GM18520 (cell line): ENCODE measurements around the gene PCK2.

ENCODE experiments used
- ATAC-seq: cut with Tn5 transposase; IDR thresholded peaks from one replicate; pipeline ENCODE4 v1.9.1; 2021; ENCODE audit not compliant: unreplicated experiment

Gene PCK2

GRCh38 chr14:24114532-24115421 is 20.7 kb downstream of the PCK2 start, which contains the start of the genes DCAF11 and NRL:
Gene DCAF11, plus strand, starts transcription at chr14:24114777. Its CDS starts 818 bp downstream, at chr14:24115595.
Gene NRL, minus strand, starts transcription at chr14:24114949. Its CDS starts 32,101 bp downstream, at chr14:24082848.
- peak; percentile 82 for ATAC-seq

DNA sequence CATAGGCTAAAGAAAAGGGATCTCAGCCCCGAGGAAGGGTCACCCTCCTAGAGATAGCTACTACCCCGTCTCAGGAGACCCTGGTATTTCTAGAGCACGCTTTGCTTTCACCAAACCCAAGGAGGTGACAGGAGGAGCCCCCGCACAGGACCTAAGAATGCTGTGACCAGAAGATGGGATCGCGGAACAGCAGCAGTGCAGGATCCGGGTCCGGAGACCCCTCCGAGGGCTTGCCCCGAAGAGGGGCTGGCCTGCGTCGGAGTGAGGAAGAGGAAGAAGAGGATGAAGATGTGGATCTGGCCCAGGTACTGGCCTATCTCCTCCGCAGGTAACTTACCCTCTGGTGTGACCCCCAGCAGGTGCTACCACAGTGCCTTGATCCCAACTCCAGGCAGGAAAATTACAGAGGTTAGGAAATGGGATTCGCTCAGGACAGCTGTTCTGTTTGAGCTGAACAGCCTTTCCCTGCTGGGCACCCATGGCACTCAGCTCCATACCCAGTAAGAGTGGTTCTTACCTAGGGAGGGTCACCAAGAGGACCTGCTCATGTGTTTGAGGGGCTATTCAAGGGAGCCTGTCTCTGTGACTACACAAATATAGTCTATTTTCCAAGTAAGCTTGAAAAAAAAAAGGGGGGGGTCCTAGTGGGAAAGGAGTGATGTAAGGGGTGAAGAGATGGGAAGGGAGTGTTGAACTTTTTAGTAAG is 21.5 kb downstream of the PCK2 start:
- no peak for ATAC-seq

DNA sequence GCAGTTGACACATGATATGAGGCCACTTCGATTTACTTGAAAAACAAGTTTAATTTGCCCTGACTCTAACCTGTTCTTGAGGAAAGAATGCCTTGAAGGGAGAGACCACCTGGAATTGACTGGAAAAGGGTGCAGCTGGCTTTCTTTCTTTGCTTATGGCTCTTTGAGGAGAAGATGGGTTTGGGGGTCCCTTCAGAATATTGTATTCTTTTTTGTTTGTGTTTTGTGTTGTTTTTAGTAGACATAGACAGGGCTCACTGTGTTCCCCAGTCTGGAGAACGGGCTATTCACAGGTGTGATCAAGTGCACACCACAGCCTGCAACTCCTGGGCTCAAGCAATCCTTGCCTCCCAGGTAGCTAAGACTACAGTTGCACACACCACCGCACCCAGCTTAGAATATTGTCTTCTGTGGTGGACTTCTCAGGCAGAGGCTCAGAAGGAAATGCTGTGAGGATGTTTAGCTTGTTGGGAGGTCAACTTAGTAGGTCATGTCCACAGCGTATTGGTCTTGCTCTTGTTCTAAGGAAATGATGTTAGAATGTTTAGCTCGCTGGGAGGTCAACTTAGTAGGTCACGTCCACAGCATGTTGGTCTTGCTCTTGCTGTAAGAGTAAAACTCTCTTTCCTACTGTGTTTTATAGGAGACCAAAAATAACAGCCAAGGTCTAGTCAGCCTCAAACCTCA is 22.2 kb downstream of the PCK2 start:
- ATAC-seq, result no peak

- ATAC-seq, result no peak
Measured at GRCh38 chr14:24117179-24117578, 23.1 kb downstream of the PCK2 start.

GRCh38 chr14:24119691-24120090 is 25.6 kb downstream of the PCK2 start:
- ATAC-seq, result no peak

- ATAC-seq, result no peak
Measured at GRCh38 chr14:24121210-24121609, 27.1 kb downstream of the PCK2 start.

- no peak for ATAC-seq
Measured at GRCh38 chr14:24122416-24122815, 28.3 kb downstream of the PCK2 start.

DNA sequence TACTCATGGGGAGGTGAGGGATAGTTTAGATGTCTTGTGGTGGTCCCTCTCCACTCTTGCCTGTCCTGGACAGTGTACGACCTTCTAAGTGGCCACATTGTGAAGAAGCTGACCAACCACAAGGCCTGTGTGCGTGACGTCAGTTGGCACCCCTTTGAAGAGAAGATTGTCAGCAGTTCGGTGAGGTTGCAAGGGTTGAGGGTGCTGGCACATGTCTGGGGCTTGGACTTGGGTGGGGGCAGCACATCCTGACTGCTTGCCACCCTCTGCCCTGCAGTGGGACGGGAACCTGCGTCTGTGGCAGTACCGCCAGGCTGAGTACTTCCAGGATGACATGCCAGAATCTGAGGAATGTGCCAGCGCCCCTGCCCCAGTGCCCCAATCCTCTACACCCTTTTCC is 28.8 kb downstream of the PCK2 start:
- ATAC-seq, result no peak

DNA sequence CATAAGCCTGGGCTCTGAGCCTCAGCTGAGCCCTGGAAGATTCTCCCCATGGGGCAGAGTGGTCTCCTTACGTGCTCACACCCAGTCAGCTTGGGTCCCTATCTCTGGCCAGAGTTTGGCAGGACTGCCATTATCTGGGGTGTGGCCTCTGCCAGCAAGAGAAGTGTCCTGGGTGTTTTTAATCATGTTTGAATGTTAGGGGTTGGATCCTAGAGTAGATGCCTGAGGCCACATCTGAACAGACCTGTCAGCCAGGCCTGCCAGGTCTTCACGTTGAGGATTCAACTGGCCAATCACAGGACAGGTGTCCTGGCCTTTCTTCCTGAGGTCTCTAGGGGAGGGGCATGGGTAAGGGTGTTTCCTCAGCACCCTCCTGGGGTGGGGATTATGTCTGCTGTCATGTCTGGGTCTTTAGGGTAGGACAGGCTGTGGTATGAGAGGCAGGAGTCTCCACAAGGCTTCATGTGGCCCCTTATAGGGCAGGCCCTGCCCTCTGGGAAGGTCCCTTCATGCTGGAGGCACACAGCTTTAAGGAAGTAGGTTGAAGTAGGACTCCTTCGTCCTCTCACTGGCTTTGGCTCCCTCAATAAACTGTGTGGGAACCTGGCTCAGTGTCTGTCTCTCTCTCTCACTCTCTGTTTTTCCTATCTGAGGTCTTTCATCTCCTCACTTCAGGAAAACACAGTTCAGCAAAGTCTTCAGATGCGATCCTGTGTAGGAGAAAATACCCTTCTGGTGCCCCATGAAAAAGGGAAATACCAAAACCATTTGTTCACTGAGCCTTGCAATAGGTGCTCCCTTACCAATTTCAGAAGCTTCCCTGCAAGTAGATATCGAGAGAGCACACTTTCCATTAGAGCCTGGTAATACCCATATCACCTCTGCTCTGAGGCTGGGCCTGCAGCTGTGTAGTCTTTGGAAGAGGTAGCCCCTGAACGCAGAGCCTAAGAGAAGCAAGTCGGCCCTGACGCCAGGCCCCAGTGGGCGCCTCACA is 29.6 kb downstream of the PCK2 start:
- peak; percentile 47 for ATAC-seq

DNA sequence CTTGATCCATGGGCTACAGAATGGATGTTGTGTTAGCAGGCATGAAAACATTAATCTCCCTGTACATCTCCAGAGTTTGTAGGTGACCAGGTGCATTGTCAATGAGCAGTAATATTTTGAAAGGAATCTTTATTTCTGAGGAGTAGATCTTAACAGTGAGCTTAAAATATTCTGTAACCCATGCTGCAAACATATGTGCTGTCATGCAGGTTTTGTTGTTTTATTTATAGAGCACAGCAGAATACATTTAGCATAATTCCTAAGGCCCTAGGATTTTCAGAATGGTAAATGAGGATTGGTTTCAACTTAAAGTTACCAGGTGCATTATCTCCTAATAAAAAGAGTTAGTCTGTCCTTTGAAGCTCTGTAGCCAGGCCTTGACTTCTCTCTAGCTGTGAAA is 32.8 kb downstream of the PCK2 start:
- ATAC-seq, result no peak

- ATAC-seq, result no peak
Measured at GRCh38 chr14:24127673-24128072, 33.6 kb downstream of the PCK2 start.

- no peak for ATAC-seq
Measured at GRCh38 chr14:24129410-24129998, 35.4 kb downstream of the PCK2 start.

DNA sequence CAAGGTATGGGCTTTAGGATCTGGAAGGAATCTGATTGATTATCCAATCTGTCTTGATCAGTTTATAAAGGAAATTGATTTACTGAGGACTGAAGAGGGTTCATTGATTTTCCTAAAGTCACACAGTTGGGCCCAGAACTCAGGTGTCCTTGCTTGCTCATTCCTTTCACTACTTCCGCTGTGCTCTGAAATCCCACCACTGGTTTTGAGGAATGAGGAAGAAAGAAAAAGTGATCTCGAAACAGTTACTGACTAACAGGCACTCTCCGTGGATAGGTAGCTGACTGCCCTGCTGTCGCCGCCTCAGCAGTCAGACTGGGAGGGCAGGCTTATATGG is 36.2 kb downstream of the PCK2 start, which contains the start of gene FITM1:
TSS of gene FITM1 (plus strand) at position 280 of the 337 bp plus-strand sequence. CDS start 905 bp downstream, outside the sequence.
- ATAC-seq, result no peak

GRCh38 chr14:24130717-24131548 is 36.8 kb downstream of the PCK2 start:
- ATAC-seq, result no peak

GRCh38 chr14:24131549-24131966 is 37.4 kb downstream of the PCK2 start:
- no peak for ATAC-seq

DNA sequence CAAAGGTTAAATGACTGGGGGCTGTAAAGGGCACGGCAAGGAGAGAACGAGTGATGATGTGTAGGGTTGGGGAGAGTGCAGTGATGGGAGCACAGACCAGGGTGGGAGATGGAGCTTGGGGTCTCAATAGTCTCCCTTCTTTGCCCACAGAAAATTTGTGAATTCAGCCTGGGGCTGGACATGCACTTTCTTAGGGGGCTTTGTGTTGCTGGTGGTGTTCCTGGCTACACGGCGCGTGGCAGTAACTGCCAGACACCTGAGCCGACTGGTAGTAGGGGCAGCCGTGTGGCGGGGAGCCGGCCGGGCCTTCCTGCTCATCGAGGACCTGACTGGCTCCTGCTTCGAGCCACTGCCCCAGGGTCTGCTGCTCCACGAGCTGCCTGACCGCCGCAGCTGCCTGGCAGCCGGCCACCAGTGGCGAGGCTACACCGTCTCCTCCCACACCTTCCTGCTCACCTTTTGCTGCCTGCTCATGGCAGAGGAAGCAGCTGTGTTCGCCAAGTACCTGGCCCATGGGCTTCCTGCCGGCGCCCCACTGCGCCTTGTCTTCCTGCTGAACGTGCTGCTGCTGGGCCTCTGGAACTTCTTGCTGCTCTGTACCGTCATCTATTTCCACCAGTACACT is 38.1 kb downstream of the PCK2 start:
- no peak for ATAC-seq

- ATAC-seq, result no peak
Measured at GRCh38 chr14:24132976-24133375, 38.9 kb downstream of the PCK2 start.

- no peak for ATAC-seq
Measured at GRCh38 chr14:24133735-24134134, 39.6 kb downstream of the PCK2 start.

DNA sequence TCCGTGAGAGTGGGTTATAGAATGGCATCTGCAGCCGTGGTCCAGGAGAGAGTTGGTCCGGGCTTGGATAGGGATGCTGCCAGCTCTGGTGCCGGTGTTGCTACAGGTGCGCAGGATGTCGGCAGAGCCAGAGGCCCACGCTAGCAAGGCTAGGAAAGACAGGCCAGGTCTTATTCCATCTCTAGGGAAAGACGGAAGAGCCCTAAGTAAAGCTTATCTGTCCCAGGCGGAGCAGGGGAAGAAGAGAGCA is 41.4 kb downstream of the PCK2 start:
- no peak for ATAC-seq
